Activated CD4-positive, alpha-beta T cell treated with anti-CD3 and anti-CD28 coated beads, Interleukin-10, Interleukin-2, amounts not matched to agents 100 ng/mL and 50 ng/mL, durations not matched to agents 16 hours and 8 hours (primary cell): ENCODE results near the gene COLEC12.
A peak's percentile ranks its signal among the peaks of the same experiment; 100 is the strongest.

Experiments used
- DNase-seq: peaks from one replicate; pipeline ENCODE4 v3.0.0-alpha.2; 2020

The COLEC12 gene

DNA sequence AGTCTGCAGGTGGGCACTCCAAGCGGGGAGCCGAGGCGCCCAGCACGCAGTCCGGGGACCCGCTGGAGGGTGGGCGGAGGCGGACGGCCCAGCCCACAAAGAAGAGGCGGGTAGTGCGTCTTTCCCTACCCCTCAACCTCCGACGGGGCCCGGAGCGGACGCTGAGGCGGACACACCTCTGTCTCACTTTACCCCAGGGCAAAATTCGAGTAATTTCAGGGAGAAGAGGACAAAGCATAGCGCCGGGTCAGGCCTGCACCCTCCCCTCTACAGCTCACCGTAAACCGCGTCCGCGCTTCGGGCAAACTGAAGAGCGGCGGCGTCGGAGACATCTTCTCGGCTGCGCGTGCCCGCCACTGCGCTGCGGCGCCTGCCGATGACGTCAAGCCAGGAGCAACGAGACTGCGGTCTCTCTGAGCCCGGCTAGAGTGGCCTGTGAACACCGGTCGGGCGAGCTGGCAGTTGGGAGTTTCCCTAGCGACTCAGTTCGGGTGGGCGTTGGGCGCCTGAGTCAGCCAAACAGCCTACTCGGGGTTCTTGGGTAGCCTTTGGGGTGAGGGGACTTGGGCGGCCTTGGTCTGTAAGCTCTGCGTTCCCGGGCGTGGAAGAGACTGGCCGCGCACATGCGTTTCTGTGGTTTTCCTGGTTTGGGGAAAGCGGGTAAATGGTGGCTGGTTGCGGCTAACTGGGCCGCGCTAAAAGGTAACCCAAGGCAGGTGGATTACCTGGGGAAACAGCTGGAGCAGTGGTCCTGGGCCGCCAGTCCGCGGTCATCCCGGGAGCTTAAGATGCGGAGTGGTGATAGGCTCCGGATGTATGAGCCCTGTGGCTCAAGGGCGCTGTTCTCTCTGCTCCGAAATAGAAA lies 232.6 kb downstream of the COLEC12 start, which contains the start of gene THOC1:
Gene THOC1, minus strand, starts transcription at position 360 of the 865 bp plus-strand sequence. Its CDS starts 28 bp downstream, at position 332.
- peak; percentile 96 for DNase-seq

DNA sequence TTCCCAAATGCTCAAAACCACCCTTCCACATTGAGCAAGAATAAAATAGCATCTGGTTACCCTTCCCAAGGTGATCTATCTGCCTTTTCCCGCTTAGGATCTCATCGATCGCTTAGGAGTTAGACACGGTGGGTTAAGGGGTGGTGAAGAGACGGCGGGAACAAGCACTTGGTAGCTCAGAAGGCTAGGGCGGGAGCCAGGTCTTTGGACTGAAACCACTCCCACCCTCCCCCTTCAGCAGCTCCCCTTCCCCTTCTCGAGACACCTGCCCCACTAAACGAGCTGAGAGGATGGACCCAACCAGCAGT lies 233.2 kb downstream of the COLEC12 start:
- no peak for DNase-seq
